Mucosa of descending colon (tissue), 3 donors: ENCODE results near the gene LIAS. TPM values are rescaled to one million over a fixed set of nuclear protein-coding genes. Genes with fewer than 3 reads are reported as not detected.

Experiments used
- ATAC-seq: fragments of 200-7000 bp; cut with Tn5 transposase; one replicate; pipeline ENCODE4 v1.9.1; 2020; ENCODE audit warnings: mild to moderate bottlenecking, moderate library complexity
- DNase-seq, 3 donors: peaks; one replicate each; pipeline ENCODE4 v3.0.0-alpha.2; 2020
- H3K36me3 ChIP-seq: fragments of 200-600 bp; one replicate; pipeline ENCODE4 v1.8.0; 2021; ENCODE audit warnings: low read depth, mild to moderate bottlenecking
- H3K4me1 ChIP-seq: fragments of 200-600 bp; one replicate; pipeline ENCODE4 v1.8.0; 2021; ENCODE audit warnings: low read depth, mild to moderate bottlenecking
- H3K4me3 ChIP-seq: fragments of 200-600 bp; one replicate; pipeline ENCODE4 v1.8.0; 2021; ENCODE audit warnings: mild to moderate bottlenecking
- H3K9me3 ChIP-seq: fragments of 200-600 bp; one replicate; pipeline ENCODE4 v1.8.0; 2021; ENCODE audit warnings: mild to moderate bottlenecking
- intact Hi-C, 2 donors: fragments of 100-400 bp; cut with DNase I in 1 of 2; cut with micrococcal nuclease in 1 of 2; formaldehyde crosslinking; loops; one replicate each; pipeline versions ENCODE4 v1.11.0 to v1.11.1; 2022; cut with DNase I, micrococcal nuclease
- total RNA-seq, 3 donors: library from RNA; stranded (reverse); fragmentation: NEBNext Ultra II Directional in 2 of 3; extraction: Animal tissue kit (Norgen Biotek cat#: 25700) in 2 of 3; gene quantifications; one replicate each; pipeline versions ENCODE4 v1.2.1 to v1.2.4, GENCODE V29; 2021 to 2023
- TF ChIP-seq, protein P1 (sequence below): fragments of 200-600 bp; IDR thresholded peaks from one replicate; pipeline ENCODE4 v1.8.0; 2022; ENCODE audit warnings: antibody characterized with exemption, mild to moderate bottlenecking
- donor health status: DM: no; HTN: no; CAD: no; lungs with moderate emphysema.
- donor health status: DM: no; HTN: no; CAD: no.
- donor health status: DM: no; HTN: yes; CAD: no.

The LIAS gene
- total RNA-seq, 3 donors from 2014 or later: 16.5 to 30.1 (median 22.4) TPM

DNA sequence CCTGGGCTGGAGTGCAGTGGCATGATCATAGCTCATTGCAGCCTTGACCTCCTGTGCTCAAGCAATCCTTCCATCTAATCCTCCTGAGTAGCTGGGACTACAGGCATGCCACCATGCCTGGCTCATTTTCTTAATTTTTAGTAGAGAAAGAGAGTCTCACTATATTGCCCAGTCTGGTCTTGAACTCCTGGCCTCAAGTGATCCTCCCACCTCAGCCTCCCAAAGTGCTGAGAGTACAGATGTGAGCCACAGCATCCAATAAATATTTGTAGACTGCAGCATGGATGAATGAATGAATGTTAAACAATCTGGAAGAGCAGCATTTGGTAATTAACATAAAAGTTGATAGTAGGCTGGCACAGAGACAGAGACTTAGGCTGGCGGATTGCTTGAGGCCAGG is 32.1 kb upstream of the LIAS start:
- H3K36me3 ChIP-seq: no peaks in the 10 kb centered on the region
- H3K4me3 ChIP-seq: no peak overlapping the region
- TF ChIP-seq, protein P1, sequence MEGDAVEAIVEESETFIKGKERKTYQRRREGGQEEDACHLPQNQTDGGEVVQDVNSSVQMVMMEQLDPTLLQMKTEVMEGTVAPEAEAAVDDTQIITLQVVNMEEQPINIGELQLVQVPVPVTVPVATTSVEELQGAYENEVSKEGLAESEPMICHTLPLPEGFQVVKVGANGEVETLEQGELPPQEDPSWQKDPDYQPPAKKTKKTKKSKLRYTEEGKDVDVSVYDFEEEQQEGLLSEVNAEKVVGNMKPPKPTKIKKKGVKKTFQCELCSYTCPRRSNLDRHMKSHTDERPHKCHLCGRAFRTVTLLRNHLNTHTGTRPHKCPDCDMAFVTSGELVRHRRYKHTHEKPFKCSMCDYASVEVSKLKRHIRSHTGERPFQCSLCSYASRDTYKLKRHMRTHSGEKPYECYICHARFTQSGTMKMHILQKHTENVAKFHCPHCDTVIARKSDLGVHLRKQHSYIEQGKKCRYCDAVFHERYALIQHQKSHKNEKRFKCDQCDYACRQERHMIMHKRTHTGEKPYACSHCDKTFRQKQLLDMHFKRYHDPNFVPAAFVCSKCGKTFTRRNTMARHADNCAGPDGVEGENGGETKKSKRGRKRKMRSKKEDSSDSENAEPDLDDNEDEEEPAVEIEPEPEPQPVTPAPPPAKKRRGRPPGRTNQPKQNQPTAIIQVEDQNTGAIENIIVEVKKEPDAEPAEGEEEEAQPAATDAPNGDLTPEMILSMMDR: no peak
- no peaks in the 10 kb centered on the region for H3K4me1 ChIP-seq
- DNase-seq (no peak), ATAC-seq (no peak)
- intact Hi-C loops: no loop called here
- H3K9me3 ChIP-seq: no peaks in the 10 kb centered on the region

DNA sequence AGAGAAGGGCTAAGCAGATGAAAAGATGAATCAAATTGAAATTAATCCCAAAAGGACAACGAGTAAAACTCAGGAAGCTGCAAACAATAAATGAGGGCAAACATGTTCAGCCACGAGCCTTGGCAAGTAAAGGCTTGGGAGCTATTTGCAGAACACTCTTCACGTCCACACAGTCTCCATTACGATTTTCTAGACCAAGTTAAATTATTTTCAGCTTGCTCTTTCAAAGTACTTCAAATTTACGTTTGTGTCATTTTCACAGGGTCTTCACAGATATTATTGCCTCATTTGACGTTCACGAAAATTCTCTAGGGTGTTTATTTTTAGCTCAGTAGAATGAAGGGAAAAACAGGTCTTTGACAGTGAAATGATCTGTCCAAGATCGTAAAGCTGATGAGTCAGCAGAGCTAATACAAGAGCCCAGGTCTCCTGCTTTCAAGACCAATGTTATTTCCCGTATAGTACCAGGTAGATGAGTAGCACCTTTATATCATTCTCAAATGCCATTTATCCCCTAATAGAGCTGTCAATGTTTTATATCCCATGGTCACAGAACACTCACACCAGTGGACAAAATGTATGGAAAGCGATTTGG is 31.2 kb upstream of the LIAS start:
- ATAC-seq (no peak), DNase-seq (no peak)
- TF ChIP-seq, protein P1: no peak
- intact Hi-C loops: no loop called here
- no peaks in the 10 kb centered on the region for H3K9me3 ChIP-seq
- H3K4me3 ChIP-seq: no peak overlapping the region
- no peaks in the 10 kb centered on the region for H3K36me3 ChIP-seq
- no peaks in the 10 kb centered on the region for H3K4me1 ChIP-seq

DNA sequence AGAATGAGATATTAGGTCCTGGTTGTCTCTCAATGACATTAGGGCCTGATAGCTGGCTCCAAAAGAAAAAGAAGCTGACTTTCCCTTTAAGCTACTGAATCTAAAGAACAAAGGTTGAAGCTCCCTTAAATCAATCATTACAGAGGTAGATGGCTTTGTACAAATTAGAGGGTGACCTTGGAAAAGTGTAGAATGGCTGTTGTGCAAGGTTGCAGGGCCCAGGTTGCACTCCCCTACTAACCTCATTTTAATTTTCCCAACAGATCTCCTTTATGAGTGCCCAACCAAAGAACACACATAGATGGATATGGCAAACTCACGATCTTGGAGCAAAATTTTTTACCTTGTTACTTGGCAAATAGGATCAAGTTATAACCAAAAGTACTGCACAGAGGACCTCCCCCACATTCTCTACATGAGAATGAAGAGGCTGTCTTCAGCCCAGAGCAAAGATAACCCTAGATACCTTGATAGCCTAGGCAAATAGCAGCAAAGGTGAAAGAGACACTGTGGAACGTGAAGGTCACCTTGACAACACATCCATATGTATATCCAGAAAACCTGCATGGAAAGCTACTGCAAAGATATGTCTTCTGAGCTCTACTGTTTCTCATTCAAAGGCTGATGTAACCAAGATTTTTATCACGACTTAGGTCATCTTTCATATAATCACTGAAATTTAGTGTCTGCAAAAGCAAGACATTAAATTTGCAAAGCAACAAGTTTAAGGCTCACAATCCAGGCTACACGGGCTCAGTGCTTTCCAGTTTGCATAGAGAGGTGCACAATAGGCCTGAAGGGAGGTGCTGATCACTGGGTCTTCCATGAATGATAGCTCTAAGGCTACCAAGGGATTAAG is 29.2 kb upstream of the LIAS start:
- TF ChIP-seq, protein P1: no peak
- no peaks in the 10 kb centered on the region for H3K9me3 ChIP-seq
- intact Hi-C loops: no loop called here
- H3K4me3 ChIP-seq: no peak overlapping the region
- H3K4me1 ChIP-seq: no peaks in the 10 kb centered on the region
- H3K36me3 ChIP-seq: no peaks in the 10 kb centered on the region
- DNase-seq (no peak), ATAC-seq (no peak)

DNA sequence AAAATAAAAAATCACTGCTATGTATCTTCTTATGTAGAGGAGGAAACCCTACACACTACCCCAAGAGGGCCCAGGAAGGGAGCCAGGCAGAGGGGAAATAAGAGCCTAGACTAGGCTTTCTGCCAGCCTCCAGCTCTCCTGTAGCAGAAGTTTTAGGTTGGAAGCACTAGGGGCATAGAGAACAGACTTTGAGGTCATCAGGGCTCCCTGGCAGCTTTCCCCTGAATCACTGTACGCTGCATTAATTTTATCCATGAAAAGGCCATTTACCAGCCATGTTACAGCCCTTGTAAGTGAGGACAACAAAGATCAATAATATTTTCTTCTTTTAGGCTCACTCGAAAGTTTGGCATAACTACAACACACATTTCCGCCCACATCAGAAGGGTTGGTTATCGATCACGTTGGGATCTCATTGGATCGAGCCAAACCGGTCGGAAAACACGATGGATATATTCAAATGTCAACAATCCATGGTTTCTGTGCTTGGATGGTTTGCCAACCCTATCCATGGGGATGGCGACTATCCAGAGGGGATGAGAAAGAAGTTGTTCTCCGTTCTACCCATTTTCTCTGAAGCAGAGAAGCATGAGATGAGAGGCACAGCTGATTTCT is 24.9 kb upstream of the LIAS start:
- intact Hi-C loops: no loop called here
- no peaks in the 10 kb centered on the region for H3K4me1 ChIP-seq
- DNase-seq (no peak), ATAC-seq (no peak)
- H3K4me3 ChIP-seq: no peak overlapping the region
- TF ChIP-seq, protein P1: no peak
- H3K9me3 ChIP-seq: no peaks in the 10 kb centered on the region
- H3K36me3 ChIP-seq: no peaks in the 10 kb centered on the region

DNA sequence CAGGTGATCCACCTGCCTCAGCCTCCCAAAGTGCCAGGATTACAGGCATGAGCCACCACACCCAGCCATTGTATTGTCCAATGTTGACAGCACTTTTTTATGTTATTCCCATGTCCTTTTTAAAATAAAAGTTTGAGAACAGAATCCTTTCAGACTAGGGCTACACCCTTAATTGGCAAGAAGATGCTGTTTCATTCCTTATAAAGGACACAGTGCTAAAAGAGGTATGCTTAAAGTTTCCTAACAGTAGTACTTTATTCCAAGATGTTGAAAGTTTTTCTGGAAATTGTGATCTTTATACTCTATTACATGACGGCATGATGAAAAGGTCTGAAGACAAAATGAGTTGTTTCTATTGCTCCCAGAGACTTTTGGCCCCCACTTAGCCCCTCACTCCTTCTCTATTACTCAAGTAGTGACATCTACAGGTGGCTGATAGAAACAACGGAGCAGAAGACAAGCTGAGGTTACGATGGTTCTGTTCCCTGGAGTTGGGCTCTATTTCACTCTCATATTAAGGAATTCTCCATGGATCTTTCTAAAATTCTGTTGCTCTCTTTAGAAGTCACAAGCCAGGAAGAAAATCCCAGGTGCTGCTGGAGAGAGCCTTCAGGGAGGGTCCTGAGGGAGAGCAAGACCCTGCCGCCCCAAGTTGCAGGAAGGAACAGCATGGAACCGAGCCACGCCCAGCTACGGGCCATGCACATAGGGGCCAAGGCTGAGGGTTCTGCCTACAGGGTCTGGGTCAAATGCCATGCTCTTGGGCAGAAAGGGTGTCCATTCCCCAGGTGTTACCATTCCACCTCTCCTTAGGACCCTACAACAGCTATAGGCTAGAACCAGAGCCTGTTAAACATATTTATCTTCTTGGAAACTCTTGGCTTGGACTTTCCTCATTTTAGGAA is 22.9 kb upstream of the LIAS start:
- TF ChIP-seq, protein P1: no peak
- Histone ChIP-seq H3K4me1 (no peaks in the 10 kb centered on the region), H3K36me3 (no peaks in the 10 kb centered on the region), H3K4me3 (no peak overlapping the region), H3K9me3 (no peaks in the 10 kb centered on the region)
- DNase-seq (no peak), ATAC-seq (no peak)
- intact Hi-C loops: no loop called here
